ENCODE measurements around the gene SKAP1.
"Not testable (repeated sequence)": the region's sequence is repeated elsewhere in the genome, so short reads cannot be mapped to it uniquely, and the experiment has no call there.

Gene SKAP1

GRCh38 chr17:48360861-48361633 is 69.0 kb downstream of the SKAP1 start:
- not testable (repeated sequence) for H3K27ac ChIP-seq (replicated peaks; ENCODE audit: low read length); H2AK5ac ChIP-seq (ENCODE audit: low read depth, low read length); H3K23ac ChIP-seq (ENCODE audit: low read depth, low read length, poor library complexity); H3K14ac ChIP-seq (ENCODE audit: low read length); H3K4me1 ChIP-seq (ENCODE audit: control insufficient read depth in 2 of 2, insufficient read depth in 1 of 2, low read depth in 1 of 2, low read length in 2 of 2); H3K4me2 ChIP-seq (ENCODE audit: insufficient read depth, low read length, poor library complexity, severe bottlenecking); H2BK5ac ChIP-seq (ENCODE audit: low read length); H4K91ac ChIP-seq (ENCODE audit: low read depth, low read length, poor library complexity); H3K18ac ChIP-seq (ENCODE audit: low read length); H3K36me3 ChIP-seq (replicated peaks in 1 of 2; ENCODE audit: control insufficient read depth in 2 of 2, insufficient read depth in 2 of 2, low read length in 2 of 2); H3K9me3 ChIP-seq (replicated peaks in 1 of 2; ENCODE audit: control insufficient read depth in 2 of 2, insufficient read depth in 1 of 2, low read depth in 1 of 2, low read length in 2 of 2); H2AFZ ChIP-seq (ENCODE audit: low read length); H3K4ac ChIP-seq (ENCODE audit: low read length); H2BK12ac ChIP-seq (ENCODE audit: low read length); H4K8ac ChIP-seq (ENCODE audit: low read depth, low read length); H2BK120ac ChIP-seq (ENCODE audit: low read depth, low read length); DNase-seq (ENCODE audit: low spot score); H2BK15ac ChIP-seq (ENCODE audit: low read length); H3K79me1 ChIP-seq (ENCODE audit: low read depth, low read length); H3K9ac ChIP-seq (ENCODE audit: low read depth, low read length, poor library complexity); H3K4me3 ChIP-seq (ENCODE audit: low read length in 2 of 2)
- WGBS, 2 donors (ENCODE audit: extremely low coverage in 2 of 2, insufficient read length in 2 of 2, insufficient replicate concordance in 1 of 2) = no CpG with 5 or more reads among the region's 11 CpGs
- peaks cover 0 to 21% (median 0%) of the 10 kb centered on the region in 3 experiments for H3K27me3 ChIP-seq (ENCODE audit: control insufficient read depth in 3 of 3, insufficient read depth in 3 of 3, low read depth in 1 of 3, low read length in 3 of 3)

GRCh38 chr17:48357779-48358602 is 72.0 kb downstream of the SKAP1 start:
- H3K79me1 ChIP-seq (ENCODE audit: low read depth, low read length) = no peaks in the 10 kb centered on the region
- no peak for DNase-seq (ENCODE audit: low spot score)
- no peak overlapping the region for H2BK5ac ChIP-seq (ENCODE audit: low read length)
- H3K9me3 ChIP-seq (replicated peaks in 1 of 2; ENCODE audit: control insufficient read depth in 2 of 2, insufficient read depth in 1 of 2, low read depth in 1 of 2, low read length in 2 of 2) = no peaks in the 10 kb centered on the region
- H2BK120ac ChIP-seq (ENCODE audit: low read depth, low read length) = no peak overlapping the region
- no peak overlapping the region for H3K23ac ChIP-seq (ENCODE audit: low read depth, low read length, poor library complexity)
- no peak overlapping the region for H2BK15ac ChIP-seq (ENCODE audit: low read length)
- no peak overlapping the region for H3K14ac ChIP-seq (ENCODE audit: low read length)
- no peak overlapping the region for H2AFZ ChIP-seq (ENCODE audit: low read length)
- no peak overlapping the region for H2BK12ac ChIP-seq (ENCODE audit: low read length)
- no peak overlapping the region for H3K27ac ChIP-seq (replicated peaks; ENCODE audit: low read length)
- no peak overlapping the region for H3K4me2 ChIP-seq (ENCODE audit: insufficient read depth, low read length, poor library complexity, severe bottlenecking)
- peaks cover 0 to 13% (median 0%) of the 10 kb centered on the region in 3 experiments for H3K27me3 ChIP-seq (ENCODE audit: control insufficient read depth in 3 of 3, insufficient read depth in 3 of 3, low read depth in 1 of 3, low read length in 3 of 3)
- no peak overlapping the region for H4K8ac ChIP-seq (ENCODE audit: low read depth, low read length)
- H3K4me3 ChIP-seq (ENCODE audit: low read length in 2 of 2) = no peak overlapping the region
- H3K9ac ChIP-seq (ENCODE audit: low read depth, low read length, poor library complexity) = no peak overlapping the region
- H2AK5ac ChIP-seq (ENCODE audit: low read depth, low read length) = no peak overlapping the region
- no peak overlapping the region for H4K91ac ChIP-seq (ENCODE audit: low read depth, low read length, poor library complexity)
- WGBS, 2 donors (ENCODE audit: extremely low coverage in 2 of 2, insufficient read length in 2 of 2, insufficient replicate concordance in 1 of 2) = no CpG with 5 or more reads among the region's 1 CpG
- no peak overlapping the region for H3K18ac ChIP-seq (ENCODE audit: low read length)
- no peaks in the 10 kb centered on the region for H3K4me1 ChIP-seq (ENCODE audit: control insufficient read depth in 2 of 2, insufficient read depth in 1 of 2, low read depth in 1 of 2, low read length in 2 of 2)
- H3K36me3 ChIP-seq (replicated peaks in 1 of 2; ENCODE audit: control insufficient read depth in 2 of 2, insufficient read depth in 2 of 2, low read length in 2 of 2) = no peaks in the 10 kb centered on the region
- H3K4ac ChIP-seq (ENCODE audit: low read length) = no peak overlapping the region

- Histone ChIP-seq H3K27me3 (ENCODE audit: control insufficient read depth in 3 of 3, insufficient read depth in 3 of 3, low read depth in 1 of 3, low read length in 3 of 3) (peaks cover 0 to 13% (median 0%) of the 10 kb centered on the region in 3 experiments), H3K4ac (ENCODE audit: low read length) (no peak overlapping the region), H3K36me3 (replicated peaks in 1 of 2; ENCODE audit: control insufficient read depth in 2 of 2, insufficient read depth in 2 of 2, low read length in 2 of 2) (no peaks in the 10 kb centered on the region)
Measured at GRCh38 chr17:48356866-48357265, 73.1 kb downstream of the SKAP1 start.

GRCh38 chr17:48352630-48353029 is 77.4 kb downstream of the SKAP1 start:
- Histone ChIP-seq H2AK5ac (ENCODE audit: low read depth, low read length) (no peak overlapping the region), H3K4me3 (ENCODE audit: low read length in 2 of 2) (no peak overlapping the region), H3K14ac (ENCODE audit: low read length) (no peak overlapping the region), H2BK15ac (ENCODE audit: low read length) (no peak overlapping the region), H2BK12ac (ENCODE audit: low read length) (no peak overlapping the region), H3K23ac (ENCODE audit: low read depth, low read length, poor library complexity) (no peak overlapping the region), H3K9ac (ENCODE audit: low read depth, low read length, poor library complexity) (no peak overlapping the region), H4K91ac (ENCODE audit: low read depth, low read length, poor library complexity) (no peak overlapping the region), H3K4ac (ENCODE audit: low read length) (no peak overlapping the region), H4K8ac (ENCODE audit: low read depth, low read length) (no peak overlapping the region), H3K18ac (ENCODE audit: low read length) (no peak overlapping the region), H3K27me3 (ENCODE audit: control insufficient read depth in 3 of 3, insufficient read depth in 3 of 3, low read depth in 1 of 3, low read length in 3 of 3) (peaks cover 0 to 15% (median 0%) of the 10 kb centered on the region in 3 experiments), H3K36me3 (replicated peaks in 1 of 2; ENCODE audit: control insufficient read depth in 2 of 2, insufficient read depth in 2 of 2, low read length in 2 of 2) (no peaks in the 10 kb centered on the region), H3K4me1 (ENCODE audit: control insufficient read depth in 2 of 2, insufficient read depth in 1 of 2, low read depth in 1 of 2, low read length in 2 of 2) (no peaks in the 10 kb centered on the region), H2BK120ac (ENCODE audit: low read depth, low read length) (no peak overlapping the region), H2BK5ac (ENCODE audit: low read length) (no peak overlapping the region), H3K27ac (replicated peaks; ENCODE audit: low read length) (no peak overlapping the region), H2AFZ (ENCODE audit: low read length) (no peak overlapping the region), H3K4me2 (ENCODE audit: insufficient read depth, low read length, poor library complexity, severe bottlenecking) (no peak overlapping the region), H3K9me3 (replicated peaks in 1 of 2; ENCODE audit: control insufficient read depth in 2 of 2, insufficient read depth in 1 of 2, low read depth in 1 of 2, low read length in 2 of 2) (no peaks in the 10 kb centered on the region), H3K79me1 (ENCODE audit: low read depth, low read length) (no peaks in the 10 kb centered on the region)
- DNase-seq (ENCODE audit: low spot score) = no peak

More at GRCh38 chr17:48356866-48357265, 73.1 kb downstream of the SKAP1 start:
- H3K79me1 ChIP-seq (ENCODE audit: low read depth, low read length) = no peaks in the 10 kb centered on the region
- no peak overlapping the region for H4K91ac ChIP-seq (ENCODE audit: low read depth, low read length, poor library complexity)
- H4K8ac ChIP-seq (ENCODE audit: low read depth, low read length) = no peak overlapping the region
- H2BK120ac ChIP-seq (ENCODE audit: low read depth, low read length) = no peak overlapping the region
- H2AFZ ChIP-seq (ENCODE audit: low read length) = no peak overlapping the region
- no peak overlapping the region for H2AK5ac ChIP-seq (ENCODE audit: low read depth, low read length)
- H3K27ac ChIP-seq (replicated peaks; ENCODE audit: low read length) = no peak overlapping the region
- no peak overlapping the region for H3K9ac ChIP-seq (ENCODE audit: low read depth, low read length, poor library complexity)
- WGBS, 2 donors (ENCODE audit: extremely low coverage in 2 of 2, insufficient read length in 2 of 2, insufficient replicate concordance in 1 of 2) = 100% methylated on average over 1 of the region's 2 CpGs
- H2BK12ac ChIP-seq (ENCODE audit: low read length) = no peak overlapping the region
- H3K23ac ChIP-seq (ENCODE audit: low read depth, low read length, poor library complexity) = no peak overlapping the region
- H3K9me3 ChIP-seq (replicated peaks in 1 of 2; ENCODE audit: control insufficient read depth in 2 of 2, insufficient read depth in 1 of 2, low read depth in 1 of 2, low read length in 2 of 2) = no peaks in the 10 kb centered on the region
- H3K18ac ChIP-seq (ENCODE audit: low read length) = no peak overlapping the region
- H3K4me3 ChIP-seq (ENCODE audit: low read length in 2 of 2) = no peak overlapping the region
- no peaks in the 10 kb centered on the region for H3K4me1 ChIP-seq (ENCODE audit: control insufficient read depth in 2 of 2, insufficient read depth in 1 of 2, low read depth in 1 of 2, low read length in 2 of 2)
- no peak overlapping the region for H2BK5ac ChIP-seq (ENCODE audit: low read length)
- no peak overlapping the region for H3K4me2 ChIP-seq (ENCODE audit: insufficient read depth, low read length, poor library complexity, severe bottlenecking)
- DNase-seq (ENCODE audit: low spot score) = no peak
- H2BK15ac ChIP-seq (ENCODE audit: low read length) = no peak overlapping the region
- no peak overlapping the region for H3K14ac ChIP-seq (ENCODE audit: low read length)
